GM21367 (cell line): Measurements from ENCODE around the gene ALS2CL.

ENCODE experiments used
- ATAC-seq: cut with Tn5 transposase; IDR thresholded peaks from one replicate; pipeline ENCODE4 v1.9.1; 2021; ENCODE audit not compliant: unreplicated experiment

Gene ALS2CL

DNA sequence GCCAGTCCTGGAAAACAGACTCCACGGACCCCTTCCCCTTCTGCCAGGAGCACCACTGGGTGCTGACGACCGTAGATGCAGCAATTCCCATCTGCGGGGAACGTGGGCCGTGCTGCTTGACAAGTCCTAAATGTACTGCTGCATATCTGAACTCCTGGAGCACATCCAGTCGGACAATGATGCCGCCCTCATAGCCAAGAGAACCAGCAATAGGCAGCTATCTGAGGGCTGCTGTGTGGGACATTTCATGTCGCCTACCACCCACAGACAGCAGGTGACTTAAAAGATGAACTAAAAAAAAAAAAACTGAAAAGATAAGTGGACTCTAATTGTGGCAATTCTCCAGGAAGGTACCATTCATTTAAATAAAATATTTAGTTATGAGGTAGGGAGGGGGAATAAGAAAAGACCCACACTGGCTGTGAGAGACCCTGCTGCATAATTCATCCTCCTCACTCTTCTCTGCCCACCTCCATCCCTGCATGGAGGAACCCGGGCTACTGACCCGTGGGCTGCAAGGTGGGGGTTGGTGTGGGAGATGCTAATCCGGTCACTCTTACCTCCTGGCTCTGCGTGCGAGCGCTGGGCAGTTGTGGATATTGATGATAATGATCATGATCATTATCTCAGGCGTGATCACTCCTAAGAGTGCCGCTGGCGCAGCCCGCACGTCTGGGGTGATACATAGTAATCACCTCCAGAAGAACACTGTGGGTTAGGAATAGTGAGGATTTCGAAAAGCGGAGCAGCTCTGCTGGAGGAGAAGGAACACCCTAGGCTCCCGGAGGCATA, 28.3 kb downstream of the ALS2CL start:
- ATAC-seq = no peak

DNA sequence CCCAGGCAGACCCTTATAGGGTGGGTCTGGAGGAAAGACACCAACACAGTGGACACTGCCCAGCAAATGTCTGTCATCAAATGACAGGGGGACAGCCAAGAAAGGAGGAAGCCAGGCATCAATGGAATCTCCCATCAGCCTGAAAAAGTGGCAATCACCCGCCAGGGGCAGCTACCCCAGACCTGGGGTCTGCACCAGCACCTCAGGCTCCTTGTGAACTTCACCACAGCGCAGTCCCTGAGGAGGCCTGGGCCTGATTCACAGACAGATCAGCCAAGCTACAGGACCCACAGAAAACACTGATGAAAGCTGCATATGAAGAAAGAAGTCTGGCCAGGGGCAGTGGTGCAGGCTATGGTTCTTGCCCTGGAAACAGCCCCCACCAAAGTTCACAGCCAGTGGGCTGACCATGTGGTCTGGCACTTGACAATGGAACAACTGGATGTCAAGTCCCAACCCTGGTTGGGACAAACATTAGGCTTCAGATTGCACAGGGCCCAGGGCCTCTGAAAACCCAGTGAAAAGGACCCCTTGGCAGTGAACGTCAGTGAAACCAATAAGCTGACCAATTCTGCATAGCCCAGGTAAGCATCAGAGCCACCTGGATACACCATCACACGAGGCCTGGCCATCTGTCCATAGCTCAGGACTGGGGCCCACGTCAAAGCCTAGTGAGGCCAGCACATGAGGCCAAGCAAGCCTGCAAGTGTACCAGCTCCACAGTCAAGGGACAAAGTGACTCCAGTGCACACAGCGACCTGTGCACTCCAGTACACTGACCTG, 29.1 kb downstream of the ALS2CL start:
- ATAC-seq = no peak

DNA sequence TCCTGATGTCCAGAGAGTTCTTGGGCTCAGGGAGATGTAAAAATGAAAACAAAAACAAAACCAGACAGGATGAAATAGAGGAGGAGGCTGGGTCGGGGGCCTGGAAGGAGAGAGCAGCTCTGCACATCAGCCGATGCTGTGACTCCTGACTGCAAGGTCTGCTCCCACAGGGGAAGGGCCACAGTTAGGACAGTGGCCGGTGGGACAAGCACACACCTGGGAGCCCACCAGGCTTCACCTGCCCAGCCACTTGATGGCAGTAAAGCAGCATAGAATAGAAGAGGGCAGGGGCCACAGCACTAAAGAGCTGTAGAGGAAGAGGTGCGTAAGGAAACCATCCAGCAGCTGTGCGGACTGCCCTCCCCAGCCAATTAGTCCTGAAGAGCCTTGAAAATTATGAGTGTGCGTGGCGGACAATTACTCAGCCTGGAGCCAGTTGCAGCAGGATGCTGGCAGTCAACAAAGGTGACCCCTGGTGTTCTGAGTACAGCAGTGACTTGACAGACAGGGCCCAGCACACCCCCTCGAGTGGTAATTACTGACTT, 29.8 kb downstream of the ALS2CL start:
- no peak for ATAC-seq

DNA sequence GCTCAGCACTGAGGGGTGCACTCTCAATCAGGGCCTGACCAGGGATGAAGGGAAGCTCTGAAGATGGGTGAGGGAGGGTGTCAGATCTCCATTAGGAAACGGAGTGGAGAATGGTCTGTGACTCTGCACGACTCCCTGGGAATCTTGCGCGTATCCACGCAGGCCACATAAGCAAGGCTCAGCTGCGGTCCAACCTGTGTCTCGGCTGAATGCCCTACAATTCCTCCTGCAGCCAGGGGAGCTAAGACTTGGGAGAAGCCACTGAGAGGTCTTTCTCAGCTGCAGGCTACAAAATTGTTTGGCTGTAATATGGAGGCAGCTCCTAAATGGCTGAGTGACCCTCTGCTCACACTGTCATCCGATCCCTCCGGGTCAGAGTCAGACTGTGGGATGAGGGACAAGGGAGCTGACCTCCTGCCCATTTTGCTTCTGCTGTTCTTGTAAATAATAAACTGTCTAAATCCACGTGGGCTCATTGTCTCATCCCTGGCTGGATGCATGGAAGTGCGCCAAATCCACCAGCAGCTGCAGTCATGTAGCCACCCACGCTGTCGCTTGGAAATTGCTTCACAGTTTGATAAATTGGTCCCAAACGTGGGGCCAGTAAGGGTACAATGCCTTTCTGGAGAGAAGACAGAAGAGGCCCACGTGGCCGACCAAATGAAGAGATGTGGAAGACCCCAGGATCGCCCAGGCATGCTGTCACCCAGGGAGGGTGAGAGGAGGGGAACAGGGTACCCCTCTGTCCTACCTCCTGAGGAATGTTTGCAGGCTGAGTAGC, 30.5 kb downstream of the ALS2CL start:
- ATAC-seq = no peak

DNA sequence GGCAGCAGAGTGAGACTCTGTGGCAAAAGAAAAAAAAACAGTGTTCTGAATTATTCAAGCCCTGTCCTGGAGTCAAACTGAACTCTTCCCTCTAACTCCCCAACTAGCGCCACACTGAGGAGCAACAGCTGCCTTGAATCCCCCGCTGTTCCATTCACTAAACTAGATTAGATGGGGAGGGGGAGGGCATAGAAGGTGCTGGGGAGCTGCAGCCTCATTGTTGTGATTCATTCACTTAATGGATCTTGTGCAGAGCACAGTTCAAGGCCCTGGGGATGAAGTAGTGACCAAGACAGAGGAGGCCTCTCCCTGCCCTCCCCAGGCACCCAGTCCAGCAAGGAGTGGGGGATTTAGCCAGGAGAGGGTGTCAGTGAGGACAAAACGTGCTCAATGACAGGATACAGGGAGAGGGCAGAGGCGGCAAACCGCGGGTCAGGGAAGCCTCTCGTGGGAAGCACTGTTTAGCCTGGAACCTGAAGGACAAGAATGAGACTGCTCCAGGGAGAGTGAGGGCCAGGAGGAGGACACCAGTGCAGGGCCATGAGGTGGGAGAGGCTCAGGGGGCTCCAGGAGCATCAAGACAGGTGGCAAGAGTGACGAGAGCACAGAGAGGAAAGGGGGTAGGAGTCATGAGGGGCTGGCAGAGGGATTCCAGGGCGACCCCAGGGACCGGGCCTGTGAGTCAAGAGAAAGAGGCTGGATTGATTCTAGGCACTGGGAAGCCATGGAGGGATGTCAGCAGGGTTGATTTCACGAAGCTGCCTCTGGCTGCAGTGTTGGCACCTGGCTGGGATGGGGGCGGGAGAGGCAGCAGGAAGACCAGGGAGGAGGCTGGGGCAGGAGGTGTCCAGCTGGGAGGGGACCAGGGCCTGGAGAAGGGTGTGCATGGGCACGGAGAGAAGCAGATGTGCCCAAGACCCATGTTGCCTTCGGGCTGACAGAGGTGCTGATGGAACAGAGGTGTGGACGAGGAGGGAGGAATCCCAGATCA, 31.4 kb downstream of the ALS2CL start:
- ATAC-seq = no peak

DNA sequence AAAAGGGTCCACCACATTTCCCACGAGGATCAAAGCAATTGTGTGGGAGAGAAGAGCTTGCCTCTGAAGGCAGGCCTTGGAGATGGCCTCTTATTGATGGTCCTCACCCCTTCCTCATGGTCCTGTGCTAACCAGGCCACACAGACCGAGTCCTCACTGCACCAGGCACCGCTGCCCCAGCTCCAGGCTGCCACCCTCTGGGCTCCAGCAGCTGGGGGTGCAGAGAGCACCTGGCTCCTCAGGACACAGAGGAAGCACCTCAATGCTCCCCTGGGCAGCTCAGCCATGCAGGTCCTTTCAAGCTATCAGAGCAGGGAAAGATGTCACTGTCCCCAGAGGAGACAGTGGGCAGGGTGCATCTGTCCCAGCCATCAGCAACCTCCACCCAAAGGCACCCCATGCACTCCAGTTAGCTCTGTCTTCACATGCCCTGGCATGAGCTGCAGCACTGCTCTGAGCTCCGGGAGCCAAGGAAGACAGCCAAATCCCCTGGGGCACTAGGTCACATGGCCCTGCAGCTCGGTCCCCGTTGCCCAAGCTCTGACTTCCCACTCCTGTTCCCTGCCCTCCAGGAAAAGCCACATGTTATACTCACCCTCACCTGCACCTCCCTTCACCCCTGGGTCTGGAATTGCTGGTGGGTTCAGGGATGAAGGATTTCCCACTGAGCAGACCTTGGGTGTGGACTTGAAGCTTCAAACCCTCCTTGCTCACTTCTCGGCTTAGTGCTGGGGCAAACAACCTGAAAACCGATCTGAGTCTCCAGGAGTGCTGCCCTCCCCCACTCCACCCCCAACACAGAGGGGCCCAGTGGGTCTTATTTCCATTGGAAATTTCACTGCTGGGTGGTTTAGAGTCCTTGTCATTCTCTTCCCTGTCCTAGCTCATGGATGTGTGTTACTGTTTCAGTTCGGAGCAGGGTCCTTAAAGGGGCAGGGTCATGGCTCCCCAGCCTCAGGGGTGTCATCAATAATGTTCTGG, 32.6 kb downstream of the ALS2CL start:
- ATAC-seq = no peak

DNA sequence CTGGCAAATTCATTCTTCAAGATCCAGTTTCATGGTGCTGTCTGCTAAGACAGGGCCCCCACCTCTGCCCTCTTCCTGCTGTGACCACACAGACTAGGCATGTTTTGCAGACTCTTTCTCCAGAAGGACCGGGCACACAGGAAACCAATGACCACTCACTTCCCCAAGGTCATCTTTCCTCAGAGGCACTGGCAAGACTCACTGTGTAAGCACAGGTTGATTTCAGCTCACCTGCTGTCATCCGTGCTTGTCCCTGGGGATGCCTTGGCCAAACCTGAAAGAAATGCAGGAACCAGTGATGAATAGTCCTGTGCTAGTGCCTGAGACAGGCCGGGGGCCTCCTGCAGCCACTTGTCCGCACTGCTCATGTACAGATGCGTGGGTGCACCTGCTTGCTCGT, 33.5 kb downstream of the ALS2CL start:
- no peak for ATAC-seq

DNA sequence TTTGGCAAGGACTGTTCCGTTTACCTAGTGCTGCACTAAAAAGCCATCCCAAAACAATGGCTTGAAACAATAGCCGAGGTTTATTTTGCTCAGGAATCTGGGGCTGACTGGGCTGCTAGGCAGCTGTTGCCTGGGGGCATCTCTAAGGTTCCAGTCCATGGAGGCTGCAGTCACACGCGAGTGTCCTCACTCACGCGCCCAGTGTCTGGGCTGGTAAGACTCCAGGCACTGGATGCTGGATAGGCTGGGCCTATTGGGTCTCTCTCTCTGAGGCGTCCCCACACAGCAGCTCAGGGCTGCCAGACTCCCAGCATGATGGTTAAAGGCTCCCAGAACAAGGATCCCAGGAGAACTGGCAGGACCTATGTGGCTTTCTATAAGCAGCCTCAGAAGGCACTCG, 34.2 kb downstream of the ALS2CL start:
- no peak for ATAC-seq

DNA sequence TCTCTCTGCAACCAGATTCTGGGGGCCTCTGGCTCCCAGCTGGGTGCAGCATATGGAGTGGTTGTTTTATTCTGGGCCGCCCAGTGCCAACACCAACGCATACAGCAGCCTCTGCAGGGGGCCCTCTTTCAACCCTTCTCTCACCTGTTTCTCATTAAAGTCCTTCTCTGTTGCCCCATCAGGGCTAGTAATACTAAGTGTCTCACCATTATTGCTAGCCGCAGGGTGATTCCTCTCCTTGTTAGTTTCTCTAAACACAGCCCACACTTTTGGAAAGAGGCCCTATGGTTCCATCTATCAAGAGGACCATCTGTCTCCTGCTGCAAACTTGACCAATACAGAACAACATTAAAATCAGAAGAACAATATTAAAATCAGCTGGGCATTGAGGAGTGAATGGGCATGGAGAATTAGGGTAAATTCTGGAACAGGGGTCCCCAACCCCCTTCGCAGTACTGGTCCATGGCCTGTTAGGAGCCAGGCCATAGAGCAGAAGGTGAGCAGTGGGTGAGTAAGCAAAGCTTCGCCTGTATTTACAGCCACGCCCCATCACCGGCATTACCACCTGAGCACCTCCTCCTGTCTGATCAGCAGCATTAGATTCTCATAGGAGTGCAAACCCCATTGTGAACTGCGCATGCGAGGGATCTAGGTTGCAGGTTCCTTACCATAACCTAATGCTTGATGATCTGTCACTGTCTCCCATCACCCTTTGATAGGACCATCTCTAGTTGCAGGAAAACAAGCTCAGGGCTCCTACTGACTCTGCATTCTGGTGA, 36.5 kb downstream of the ALS2CL start:
- ATAC-seq = no peak

DNA sequence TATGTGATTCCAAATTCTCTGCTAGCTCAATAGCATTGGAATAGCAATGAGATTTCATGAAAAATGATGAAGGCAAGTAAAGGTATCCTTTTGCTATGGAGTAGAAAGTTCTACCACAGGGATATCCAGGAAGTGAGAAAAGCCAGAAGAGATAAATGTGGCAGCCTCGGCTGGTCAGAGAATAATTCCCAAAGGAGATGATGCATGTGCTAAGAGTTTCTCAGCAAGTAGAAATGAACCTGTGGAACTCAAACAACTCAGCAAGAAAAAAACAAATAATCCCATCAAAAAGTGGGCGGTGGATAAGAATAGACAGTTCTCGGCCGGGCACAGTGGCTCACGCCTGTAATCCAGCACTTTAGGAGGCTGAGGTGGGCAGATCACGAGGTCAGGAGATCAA, 38.2 kb downstream of the ALS2CL start:
- ATAC-seq = no peak

DNA sequence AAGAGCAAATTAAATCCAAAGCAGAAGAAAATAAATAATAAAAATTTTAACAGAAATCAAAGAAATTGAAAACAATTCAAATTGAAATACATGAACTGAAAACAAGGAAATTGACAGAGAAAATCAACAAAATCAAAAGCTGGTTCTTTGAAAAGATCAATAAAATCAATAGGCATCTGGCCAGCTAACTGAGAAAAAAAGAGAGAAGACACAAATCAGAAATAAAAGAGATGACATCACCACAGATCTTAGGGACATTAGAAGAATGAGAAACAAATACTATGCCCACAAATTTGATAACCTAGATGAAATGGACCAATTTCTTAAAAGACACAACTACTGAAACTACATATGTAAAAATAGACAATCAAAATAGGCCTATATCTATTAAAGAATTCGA, 42.4 kb downstream of the ALS2CL start:
- ATAC-seq = no peak

DNA sequence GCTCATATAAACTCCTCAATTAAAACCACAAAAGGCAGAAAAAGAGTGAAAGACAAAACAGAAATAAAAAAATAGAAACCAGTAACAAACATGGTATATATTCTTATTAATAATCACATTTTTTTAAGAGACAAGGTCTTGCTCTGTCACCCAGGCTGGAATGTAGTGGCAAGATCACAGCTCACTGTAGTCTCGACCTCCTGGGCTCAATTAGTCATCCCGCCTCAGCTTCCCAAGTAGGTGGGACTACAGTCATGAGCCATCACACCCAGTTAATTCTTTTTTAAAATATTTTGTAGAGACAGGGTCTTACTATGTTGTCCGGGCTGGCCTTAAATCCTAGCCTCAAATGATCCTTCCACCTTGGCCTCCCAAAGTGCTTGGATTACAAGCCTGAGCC, 44.0 kb downstream of the ALS2CL start:
- ATAC-seq = no peak

DNA sequence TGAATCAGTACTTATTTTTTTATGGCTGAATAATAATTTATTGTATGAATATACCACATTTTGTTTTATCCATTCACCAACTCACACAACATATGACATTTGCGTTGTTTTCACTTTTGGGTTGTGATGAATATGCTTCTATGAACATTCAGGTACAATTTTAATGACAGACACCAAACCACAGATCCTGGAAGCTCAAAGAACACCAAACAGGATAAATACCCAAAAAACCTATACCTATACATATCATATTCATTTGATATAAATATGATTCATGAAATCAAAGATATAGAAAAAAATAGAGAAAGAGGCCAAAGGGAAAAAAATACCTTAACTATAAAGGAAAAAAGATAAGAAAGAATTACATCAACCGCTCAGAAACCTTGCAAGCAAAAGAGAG, 45.4 kb downstream of the ALS2CL start:
- no peak for ATAC-seq

DNA sequence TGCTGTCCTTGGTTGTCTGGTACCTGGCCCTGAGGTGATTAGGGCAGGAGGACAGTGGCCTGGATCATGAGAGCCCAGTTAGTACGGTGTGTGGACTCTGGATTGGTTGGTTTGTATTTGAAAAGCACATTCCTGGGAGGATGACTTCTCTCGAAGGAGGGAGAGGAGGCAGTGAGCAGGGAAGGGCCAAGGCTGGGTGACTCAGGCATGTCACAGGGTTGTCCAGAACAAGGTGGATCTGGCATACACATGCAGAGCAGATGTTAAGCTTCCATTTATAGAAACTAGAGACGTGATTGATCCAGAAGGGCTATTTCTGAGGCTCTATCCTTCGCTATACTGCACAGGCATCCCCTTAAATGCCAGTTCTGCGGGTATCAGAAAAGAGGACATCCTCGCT, 46.8 kb downstream of the ALS2CL start:
- no peak for ATAC-seq

DNA sequence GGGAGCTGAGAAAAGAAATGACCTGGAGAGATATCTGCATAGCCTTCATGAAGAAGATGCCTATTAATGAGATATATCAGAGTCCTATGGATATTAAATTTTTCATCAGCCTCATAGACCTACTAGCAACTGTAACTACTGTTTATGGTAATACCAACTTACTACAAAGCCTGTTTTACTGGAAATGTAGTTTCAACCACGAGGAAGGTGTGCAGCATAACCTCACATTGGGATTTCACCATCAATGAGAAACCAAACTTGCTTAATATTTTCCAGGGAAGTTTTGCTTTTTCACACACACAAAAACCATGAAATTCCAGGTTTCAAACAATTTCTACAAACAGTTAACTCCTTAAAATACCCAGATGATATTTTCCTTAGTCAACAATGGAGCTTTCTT, 49.8 kb downstream of the ALS2CL start:
- ATAC-seq = no peak

DNA sequence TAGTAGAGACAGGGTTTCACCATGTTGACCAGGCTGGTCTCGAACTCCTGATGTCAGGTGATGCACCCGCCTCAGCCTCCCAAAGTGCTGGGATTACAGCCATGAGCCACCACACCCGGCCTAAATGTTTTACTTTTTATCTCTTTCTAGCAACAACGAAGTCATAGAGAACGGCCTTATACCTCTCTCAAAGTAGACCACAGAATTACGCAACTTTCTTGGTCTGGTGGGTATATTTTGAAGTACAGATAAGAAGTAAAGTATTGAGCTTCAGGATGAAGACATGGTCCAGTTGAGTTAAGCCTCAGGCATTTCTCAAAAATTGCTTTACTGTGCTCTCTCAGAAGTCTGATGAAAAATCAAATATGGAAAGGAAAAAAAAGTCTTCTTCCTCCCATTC, 50.5 kb downstream of the ALS2CL start:
- ATAC-seq = no peak

DNA sequence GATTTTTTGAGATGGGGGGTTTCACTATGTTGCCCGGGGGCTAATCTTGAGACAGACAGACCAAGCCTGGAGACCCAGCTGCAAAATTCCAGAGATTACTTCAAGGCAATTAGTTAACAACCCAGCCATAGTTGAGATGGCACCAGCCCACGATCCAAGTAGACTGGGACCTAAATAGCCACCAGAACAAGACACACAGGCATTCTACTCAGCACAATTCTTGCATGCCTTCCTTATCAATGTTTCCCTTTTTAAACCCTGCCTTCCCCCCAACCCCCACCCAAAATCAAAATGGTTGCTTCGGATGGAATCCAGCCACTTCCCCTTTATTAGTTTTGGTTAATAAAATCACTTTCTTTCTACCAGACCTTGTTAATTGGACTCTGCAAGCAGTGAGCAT, 52.6 kb downstream of the ALS2CL start:
- ATAC-seq = no peak

DNA sequence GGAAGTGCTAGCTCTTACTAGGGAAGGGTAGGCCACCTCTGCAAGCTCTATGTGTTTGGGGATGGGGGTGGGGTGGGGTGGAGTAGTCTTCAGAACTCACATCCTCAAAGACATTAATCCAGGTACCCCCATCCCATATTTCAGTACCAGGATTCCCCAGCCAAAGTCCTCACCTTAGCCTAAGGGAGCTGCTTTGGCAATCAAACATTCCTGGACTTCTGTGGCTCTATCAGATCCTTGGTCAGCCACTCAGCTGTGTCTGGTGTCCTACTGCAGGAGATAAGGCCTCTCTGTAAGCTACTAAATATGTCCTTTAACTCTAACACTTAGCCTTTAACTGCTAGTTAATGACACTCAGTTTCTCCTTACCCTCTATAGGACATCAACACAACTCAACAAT, 54.3 kb downstream of the ALS2CL start:
- no peak for ATAC-seq
